GM12892 (cell line): ENCODE measurements around the gene CRYL1.
"Not testable (repeated sequence)": the region's sequence is repeated elsewhere in the genome, so short reads cannot be mapped to it uniquely, and the experiment has no call there.

Experiments
- DNase-seq: peaks from one replicate; pipeline ENCODE4 v3.0.0; 2011; ENCODE audit not compliant: insufficient read length
- FAIRE-seq: peaks from 2 replicates; lab custom pipeline; 2011; peaks lifted over from hg19 to GRCh38; lab: Jason Lieb, UNC
- POLR2A ChIP-seq: IDR thresholded peaks from 2 replicates; pipeline ENCODE4 v1.6.1; 2011; ENCODE audit warnings: low read depth, low read length, control low read depth
- POLR2AphosphoS5 ChIP-seq: IDR thresholded peaks from 2 replicates; pipeline ENCODE4 v1.6.1; 2011; ENCODE audit warnings: low read depth, low read length, control low read depth
- TAF1 ChIP-seq: IDR thresholded peaks from 2 replicates; pipeline ENCODE4 v1.6.1; 2011; ENCODE audit warnings: low read depth, mild to moderate bottlenecking, control low read depth, low read length, borderline replicate concordance

Gene CRYL1

GRCh38 chr13:20441056-20441455 is 84.6 kb downstream of the CRYL1 start:
- no peak for DNase-seq
- FAIRE-seq, result no peak
- TF ChIP-seq TAF1 (no peak), POLR2A (no peak), POLR2AphosphoS5 (no peak)

GRCh38 chr13:20439261-20439660 is 86.4 kb downstream of the CRYL1 start:
- DNase-seq, result no peak
- TF ChIP-seq TAF1, result no peak
- no peak for TF ChIP-seq POLR2AphosphoS5
- no peak for TF ChIP-seq POLR2A
- FAIRE-seq, result no peak

- FAIRE-seq, result no peak
- no peak for TF ChIP-seq POLR2AphosphoS5
- no peak for DNase-seq
These were observed 86.9 kb downstream of the CRYL1 start for GRCh38 chr13:20438801-20439200.

GRCh38 chr13:20436505-20436904 is 89.2 kb downstream of the CRYL1 start:
- TF ChIP-seq POLR2AphosphoS5, result no peak
- no peak for TF ChIP-seq POLR2A
- TF ChIP-seq TAF1, result no peak
- FAIRE-seq (no peak), DNase-seq (no peak)

- TF ChIP-seq POLR2A, result no peak
- no peak for TF ChIP-seq TAF1
- TF ChIP-seq POLR2AphosphoS5, result no peak
- DNase-seq (no peak), FAIRE-seq (no peak)
These were observed 89.9 kb downstream of the CRYL1 start for GRCh38 chr13:20435616-20436368.

- not testable (repeated sequence) for FAIRE-seq, DNase-seq
These were observed 91.4 kb downstream of the CRYL1 start for GRCh38 chr13:20434210-20434609.

GRCh38 chr13:20431687-20432384 is 93.8 kb downstream of the CRYL1 start:
- DNase-seq, result no peak
- no peak for FAIRE-seq
- TF ChIP-seq POLR2AphosphoS5 (no peak), POLR2A (no peak), TAF1 (no peak)

GRCh38 chr13:20431080-20431479 is 94.6 kb downstream of the CRYL1 start:
- FAIRE-seq (no peak), DNase-seq (no peak)

GRCh38 chr13:20430296-20430695 is 95.4 kb downstream of the CRYL1 start:
- no peak for FAIRE-seq
- no peak for TF ChIP-seq POLR2A
- no peak for TF ChIP-seq POLR2AphosphoS5
- no peak for TF ChIP-seq TAF1
- no peak for DNase-seq

More at GRCh38 chr13:20431080-20431479, 94.6 kb downstream of the CRYL1 start:
- TF ChIP-seq POLR2A (no peak), TAF1 (no peak), POLR2AphosphoS5 (no peak)

- DNase-seq (no peak), FAIRE-seq (no peak)
- TF ChIP-seq POLR2A, result no peak
- no peak for TF ChIP-seq POLR2AphosphoS5
- TF ChIP-seq TAF1, result no peak
These were observed 96.0 kb downstream of the CRYL1 start for GRCh38 chr13:20429682-20430081.

GRCh38 chr13:20428666-20429644 is 96.7 kb downstream of the CRYL1 start:
- FAIRE-seq, result no peak
- DNase-seq, result no peak
- no peak for TF ChIP-seq POLR2AphosphoS5
- TF ChIP-seq POLR2A, result no peak
- no peak for TF ChIP-seq TAF1
